ENCODE results near the gene HECA.
"Not testable (repeated sequence)": the region's sequence is repeated elsewhere in the genome, so short reads cannot be mapped to it uniquely, and the experiment has no call there.

Gene HECA

GRCh38 chr6:139148557-139149235 is 13.8 kb downstream of the HECA start:
- Mint-ChIP-seq H3K27me3 (no peaks in the 10 kb centered on the region), H3K27ac (peak overlapping the region; percentile 35), H3K9me3 (no peaks in the 10 kb centered on the region), H3K4me1 (peaks cover 89% of the 10 kb centered on the region), H3K4me3 (no peak overlapping the region), H3K36me3 (no peaks in the 10 kb centered on the region)
- ATAC-seq, result no peak

- ATAC-seq, result no peak
- Mint-ChIP-seq H3K9me3 (no peaks in the 10 kb centered on the region), H3K27me3 (no peaks in the 10 kb centered on the region), H3K27ac (peak overlapping the region; percentile 35), H3K4me1 (peaks cover 87% of the 10 kb centered on the region), H3K36me3 (no peaks in the 10 kb centered on the region), H3K4me3 (no peak overlapping the region)
These were observed 14.5 kb downstream of the HECA start for GRCh38 chr6:139149383-139149782.

- Mint-ChIP-seq H3K27me3 (no peaks in the 10 kb centered on the region), H3K36me3 (no peaks in the 10 kb centered on the region), H3K27ac (peak overlapping the region; percentile 91), H3K4me1 (peaks cover 81% of the 10 kb centered on the region), H3K9me3 (no peaks in the 10 kb centered on the region), H3K4me3 (no peak overlapping the region)
- no peak for ATAC-seq
These were observed 16.0 kb downstream of the HECA start for GRCh38 chr6:139150920-139151319.

GRCh38 chr6:139151425-139152087 is 16.7 kb downstream of the HECA start:
- Mint-ChIP-seq H3K36me3 (peaks cover 4% of the 10 kb centered on the region), H3K27ac (peak overlapping the region; percentile 91), H3K9me3 (no peaks in the 10 kb centered on the region), H3K4me1 (peaks cover 78% of the 10 kb centered on the region), H3K4me3 (peak overlapping the region; percentile 22), H3K27me3 (no peaks in the 10 kb centered on the region)
- no peak for ATAC-seq

GRCh38 chr6:139152088-139152891 is 17.4 kb downstream of the HECA start:
- H3K9me3 Mint-ChIP-seq, result no peaks in the 10 kb centered on the region
- H3K4me1 Mint-ChIP-seq, result peaks cover 75% of the 10 kb centered on the region
- H3K27ac Mint-ChIP-seq, result peak overlapping the region; percentile 91
- ATAC-seq, result no peak
- no peaks in the 10 kb centered on the region for H3K27me3 Mint-ChIP-seq
- peaks cover 8% of the 10 kb centered on the region for H3K36me3 Mint-ChIP-seq
- H3K4me3 Mint-ChIP-seq, result peak overlapping the region; percentile 22

GRCh38 chr6:139152892-139153271 is 18.0 kb downstream of the HECA start:
- H3K4me1 Mint-ChIP-seq, result peaks cover 75% of the 10 kb centered on the region
- H3K4me3 Mint-ChIP-seq, result no peak overlapping the region
- H3K36me3 Mint-ChIP-seq, result peaks cover 13% of the 10 kb centered on the region
- H3K27me3 Mint-ChIP-seq, result no peaks in the 10 kb centered on the region
- peak overlapping the region; percentile 91 for H3K27ac Mint-ChIP-seq
- no peaks in the 10 kb centered on the region for H3K9me3 Mint-ChIP-seq
- no peak for ATAC-seq

GRCh38 chr6:139153855-139154254 is 19.0 kb downstream of the HECA start:
- peaks cover 66% of the 10 kb centered on the region for H3K4me1 Mint-ChIP-seq
- H3K27me3 Mint-ChIP-seq, result no peaks in the 10 kb centered on the region
- H3K4me3 Mint-ChIP-seq, result no peak overlapping the region
- peaks cover 13% of the 10 kb centered on the region for H3K36me3 Mint-ChIP-seq
- no peak for ATAC-seq
- no peaks in the 10 kb centered on the region for H3K9me3 Mint-ChIP-seq
- H3K27ac Mint-ChIP-seq, result peak overlapping the region; percentile 38

GRCh38 chr6:139154881-139155547 is 20.1 kb downstream of the HECA start:
- no peak for ATAC-seq
- H3K36me3 Mint-ChIP-seq, result peaks cover 13% of the 10 kb centered on the region
- peaks cover 66% of the 10 kb centered on the region for H3K4me1 Mint-ChIP-seq

GRCh38 chr6:139156102-139156501 is 21.2 kb downstream of the HECA start:
- Mint-ChIP-seq H3K4me3 (no peak overlapping the region), H3K9me3 (no peaks in the 10 kb centered on the region), H3K27me3 (no peaks in the 10 kb centered on the region), H3K27ac (peak overlapping the region; percentile 62), H3K36me3 (peaks cover 13% of the 10 kb centered on the region), H3K4me1 (peaks cover 66% of the 10 kb centered on the region)
- ATAC-seq, result no peak

More at GRCh38 chr6:139154881-139155547, 20.1 kb downstream of the HECA start:
- no peaks in the 10 kb centered on the region for H3K27me3 Mint-ChIP-seq
- H3K4me3 Mint-ChIP-seq, result no peak overlapping the region
- H3K27ac Mint-ChIP-seq, result peak overlapping the region; percentile 38
- no peaks in the 10 kb centered on the region for H3K9me3 Mint-ChIP-seq

GRCh38 chr6:139156551-139156950 is 21.7 kb downstream of the HECA start:
- peaks cover 66% of the 10 kb centered on the region for H3K4me1 Mint-ChIP-seq
- H3K27me3 Mint-ChIP-seq, result no peaks in the 10 kb centered on the region
- ATAC-seq, result no peak
- peak overlapping the region; percentile 62 for H3K27ac Mint-ChIP-seq
- H3K4me3 Mint-ChIP-seq, result no peak overlapping the region
- peaks cover 13% of the 10 kb centered on the region for H3K36me3 Mint-ChIP-seq
- H3K9me3 Mint-ChIP-seq, result no peaks in the 10 kb centered on the region

GRCh38 chr6:139157086-139157485 is 22.2 kb downstream of the HECA start:
- not testable (repeated sequence) for H3K9me3 Mint-ChIP-seq, H3K27me3 Mint-ChIP-seq, H3K4me3 Mint-ChIP-seq, ATAC-seq
- H3K27ac Mint-ChIP-seq, result peak overlapping the region; percentile 62
- peaks cover 13% of the 10 kb centered on the region for H3K36me3 Mint-ChIP-seq
- peaks cover 66% of the 10 kb centered on the region for H3K4me1 Mint-ChIP-seq

GRCh38 chr6:139159016-139159415 is 24.1 kb downstream of the HECA start:
- H3K4me1 Mint-ChIP-seq, result peaks cover 77% of the 10 kb centered on the region
- no peak for ATAC-seq
- peak overlapping the region; percentile 88 for H3K27ac Mint-ChIP-seq
- H3K27me3 Mint-ChIP-seq, result no peaks in the 10 kb centered on the region
- H3K4me3 Mint-ChIP-seq, result no peak overlapping the region
- H3K36me3 Mint-ChIP-seq, result peaks cover 20% of the 10 kb centered on the region
- H3K9me3 Mint-ChIP-seq, result no peaks in the 10 kb centered on the region

GRCh38 chr6:139161169-139161568 is 26.3 kb downstream of the HECA start:
- peak overlapping the region; percentile 88 for H3K27ac Mint-ChIP-seq
- no peaks in the 10 kb centered on the region for H3K27me3 Mint-ChIP-seq
- peak overlapping the region; percentile 8 for H3K4me3 Mint-ChIP-seq
- H3K9me3 Mint-ChIP-seq, result no peaks in the 10 kb centered on the region
- peak; percentile 55 for ATAC-seq
- H3K4me1 Mint-ChIP-seq, result peaks cover 81% of the 10 kb centered on the region
- H3K36me3 Mint-ChIP-seq, result peaks cover 24% of the 10 kb centered on the region

GRCh38 chr6:139161817-139162284 is 27.0 kb downstream of the HECA start:
- peak overlapping the region; percentile 72 for H3K4me3 Mint-ChIP-seq
- peak overlapping the region; percentile 88 for H3K27ac Mint-ChIP-seq
- ATAC-seq, result peak; percentile 97
- peaks cover 77% of the 10 kb centered on the region for H3K4me1 Mint-ChIP-seq
- H3K9me3 Mint-ChIP-seq, result no peaks in the 10 kb centered on the region
- peaks cover 24% of the 10 kb centered on the region for H3K36me3 Mint-ChIP-seq
- no peaks in the 10 kb centered on the region for H3K27me3 Mint-ChIP-seq

- Mint-ChIP-seq H3K27me3 (no peaks in the 10 kb centered on the region), H3K4me3 (no peak overlapping the region), H3K36me3 (peaks cover 37% of the 10 kb centered on the region), H3K9me3 (no peaks in the 10 kb centered on the region), H3K4me1 (peaks cover 83% of the 10 kb centered on the region), H3K27ac (peak overlapping the region; percentile 88)
- no peak for ATAC-seq
These were observed 29.1 kb downstream of the HECA start for GRCh38 chr6:139164001-139164400.
